ENCODE results near the gene GLS.

The GLS gene

GRCh38 chr2:190997526-190998113, 117.0 kb downstream of the GLS start:
- TF ChIP-seq, protein P1, sequence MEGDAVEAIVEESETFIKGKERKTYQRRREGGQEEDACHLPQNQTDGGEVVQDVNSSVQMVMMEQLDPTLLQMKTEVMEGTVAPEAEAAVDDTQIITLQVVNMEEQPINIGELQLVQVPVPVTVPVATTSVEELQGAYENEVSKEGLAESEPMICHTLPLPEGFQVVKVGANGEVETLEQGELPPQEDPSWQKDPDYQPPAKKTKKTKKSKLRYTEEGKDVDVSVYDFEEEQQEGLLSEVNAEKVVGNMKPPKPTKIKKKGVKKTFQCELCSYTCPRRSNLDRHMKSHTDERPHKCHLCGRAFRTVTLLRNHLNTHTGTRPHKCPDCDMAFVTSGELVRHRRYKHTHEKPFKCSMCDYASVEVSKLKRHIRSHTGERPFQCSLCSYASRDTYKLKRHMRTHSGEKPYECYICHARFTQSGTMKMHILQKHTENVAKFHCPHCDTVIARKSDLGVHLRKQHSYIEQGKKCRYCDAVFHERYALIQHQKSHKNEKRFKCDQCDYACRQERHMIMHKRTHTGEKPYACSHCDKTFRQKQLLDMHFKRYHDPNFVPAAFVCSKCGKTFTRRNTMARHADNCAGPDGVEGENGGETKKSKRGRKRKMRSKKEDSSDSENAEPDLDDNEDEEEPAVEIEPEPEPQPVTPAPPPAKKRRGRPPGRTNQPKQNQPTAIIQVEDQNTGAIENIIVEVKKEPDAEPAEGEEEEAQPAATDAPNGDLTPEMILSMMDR (IDR thresholded peaks at IDR 0.05; ENCODE audit: low read depth, low read length, missing control alignments), result no peak
- no peak for DNase-seq (ENCODE audit: low read depth)
- in situ Hi-C loops (cut with HindIII; ENCODE audit: low sequenced_read_pairs), result no loop called here
- no peak overlapping the region for H3K4me3 ChIP-seq (ENCODE audit: low read depth, low read length)

- DNase-seq (ENCODE audit: low read depth), result no peak
- TF ChIP-seq, protein P1 (IDR thresholded peaks at IDR 0.05; ENCODE audit: low read depth, low read length, missing control alignments), result no peak
- no peak overlapping the region for H3K4me3 ChIP-seq (ENCODE audit: low read depth, low read length)
- in situ Hi-C loops (cut with HindIII; ENCODE audit: low sequenced_read_pairs), result no loop called here
Measured at GRCh38 chr2:190999058-190999457, 118.4 kb downstream of the GLS start.

- TF ChIP-seq, protein P1 (IDR thresholded peaks at IDR 0.05; ENCODE audit: low read depth, low read length, missing control alignments), result no peak
- no peak for DNase-seq (ENCODE audit: low read depth)
- no peak overlapping the region for H3K4me3 ChIP-seq (ENCODE audit: low read depth, low read length)
- in situ Hi-C loops (cut with HindIII; ENCODE audit: low sequenced_read_pairs), result no loop called here
Measured at GRCh38 chr2:190999949-191000665, 119.5 kb downstream of the GLS start.

DNA sequence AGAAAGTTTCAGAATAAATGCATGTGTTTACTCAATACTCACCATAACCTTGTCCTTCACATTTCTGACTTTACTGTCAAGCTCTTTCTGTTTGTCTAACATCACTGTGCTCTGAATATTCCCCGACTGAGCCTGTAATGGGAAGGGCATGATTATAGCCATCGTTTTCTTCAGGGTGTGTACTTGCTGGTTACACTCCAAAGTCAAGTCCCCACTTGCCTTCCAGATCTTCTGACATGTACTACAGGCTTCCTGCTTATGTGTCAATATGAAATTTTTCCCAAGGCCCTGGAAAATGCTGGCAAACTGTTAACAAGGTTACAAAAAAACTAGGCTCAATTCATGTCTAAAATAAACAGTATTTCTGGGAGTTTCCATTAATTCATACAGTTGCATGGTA, 120.4 kb downstream of the GLS start:
- in situ Hi-C loops (cut with HindIII; ENCODE audit: low sequenced_read_pairs), result no loop called here
- DNase-seq (ENCODE audit: low read depth), result no peak
- no peak overlapping the region for H3K4me3 ChIP-seq (ENCODE audit: low read depth, low read length)

DNA sequence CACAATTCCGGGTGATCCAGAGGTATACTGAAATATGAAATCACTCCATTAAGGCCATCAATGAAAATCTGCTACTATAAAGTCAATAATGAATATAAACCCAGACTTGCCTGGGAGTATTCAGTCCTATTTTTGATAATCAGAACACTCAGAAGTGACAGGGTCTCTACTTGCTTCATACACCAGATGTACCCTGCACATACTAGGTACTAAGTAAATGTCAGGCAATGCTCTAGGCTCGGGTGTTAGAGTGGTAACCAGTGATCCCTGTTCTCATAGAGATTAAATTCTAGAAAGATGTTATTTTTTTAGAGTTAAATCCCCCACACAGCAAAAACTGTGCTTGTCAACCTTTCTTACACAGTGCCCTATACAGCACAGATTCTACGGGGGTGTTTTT, 121.0 kb downstream of the GLS start:
- no peak overlapping the region for H3K4me3 ChIP-seq (ENCODE audit: low read depth, low read length)
- in situ Hi-C loops (cut with HindIII; ENCODE audit: low sequenced_read_pairs), result no loop called here
- no peak for DNase-seq (ENCODE audit: low read depth)
- TF ChIP-seq, protein P1 (IDR thresholded peaks at IDR 0.05; ENCODE audit: low read depth, low read length, missing control alignments), result no peak

More for the DNA sequence above, 120.4 kb downstream of the GLS start:
- TF ChIP-seq, protein P1 (IDR thresholded peaks at IDR 0.05; ENCODE audit: low read depth, low read length, missing control alignments), result no peak

- no peak overlapping the region for H3K4me3 ChIP-seq (ENCODE audit: low read depth, low read length)
- DNase-seq (ENCODE audit: low read depth), result no peak
- TF ChIP-seq, protein P1 (IDR thresholded peaks at IDR 0.05; ENCODE audit: low read depth, low read length, missing control alignments), result no peak
- in situ Hi-C loops (cut with HindIII; ENCODE audit: low sequenced_read_pairs), result no loop called here
Measured at GRCh38 chr2:191003405-191004309, 123.0 kb downstream of the GLS start.
